OCI-LY3 (cell line): Measurements from ENCODE around the gene CDH23.

Experiments
- H2AFZ ChIP-seq: fragments of 200-600, 300-600 bp; shearing (Covaris generic); 2 replicates; pipeline ENCODE4 v1.6.0; 2014; ENCODE audit warnings: antibody characterized with exemption, low read depth, low read length
- H3K27ac ChIP-seq: fragments of 200-600, 300-600 bp; sonication (generic); 2 replicates; pipeline ENCODE4 v1.5.1; 2014; ENCODE audit warnings: mild to moderate bottlenecking, low read length, moderate library complexity, mixed read lengths
- H3K27me3 ChIP-seq: fragments of 200-600, 300-600 bp; sonication (generic); 2 replicates; pipeline ENCODE4 v1.6.1; 2014; ENCODE audit warnings: low read depth, low read length, mixed read lengths
- H3K36me3 ChIP-seq: fragments of 200-600, 300-600 bp; sonication (generic); replicated peaks from 2 replicates; pipeline ENCODE3; 2014; ENCODE audit warnings: low read depth, low read length, mixed read lengths
- H3K4me1 ChIP-seq: fragments of 300-600, 200-600 bp; sonication (generic); 2 replicates; pipeline ENCODE4 v1.6.1; 2014; ENCODE audit warnings: low read length, mixed read lengths
- H3K4me2 ChIP-seq: fragments of 200-600, 300-600 bp; sonication (generic); 2 replicates; pipeline ENCODE4 v1.6.1; 2014; ENCODE audit warnings: low read length, mixed read lengths
- H3K4me3 ChIP-seq: fragments of 300-600, 200-600 bp; sonication (generic); 2 replicates; pipeline ENCODE4 v1.5.1; 2014; ENCODE audit warnings: antibody characterized with exemption, mild to moderate bottlenecking, low read length, moderate library complexity
- H3K79me2 ChIP-seq: fragments of 300-600, 200-600 bp; shearing (Covaris generic); 2 replicates; pipeline ENCODE4 v1.6.1; 2014; ENCODE audit warnings: mild to moderate bottlenecking, low read length, mixed read lengths
- H3K9ac ChIP-seq: fragments of 300-600, 200-600 bp; shearing (Covaris generic); 2 replicates; pipeline ENCODE4 v1.6.0; 2014; ENCODE audit warnings: mild to moderate bottlenecking, low read length, moderate library complexity
- H3K9me3 ChIP-seq: fragments of 200-600, 300-600 bp; shearing (Covaris generic); 2 replicates; pipeline ENCODE4 v1.6.1; 2014; ENCODE audit warnings: low read length, mixed read lengths; ENCODE audit not compliant: insufficient read depth
- H4K20me1 ChIP-seq: fragments of 200-600, 300-600 bp; sonication (generic); 2 replicates; pipeline ENCODE4 v1.6.1; 2016; ENCODE audit warnings: low read length, mixed read lengths; ENCODE audit not compliant: insufficient read depth
- CTCF ChIP-seq: fragments of 200-600, 300-600 bp; sonication (generic); IDR thresholded peaks from 2 replicates; pipeline ENCODE4 v1.5.1; 2014; ENCODE audit warnings: antibody characterized with exemption, low read length, low read depth
- EZH2phosphoT487 ChIP-seq: fragments of 200-600 bp; shearing (Covaris generic); IDR thresholded peaks from 2 replicates; pipeline ENCODE4 v1.6.1; 2018; ENCODE audit warnings: antibody characterized with exemption, mixed run types, low read depth

Gene CDH23

DNA sequence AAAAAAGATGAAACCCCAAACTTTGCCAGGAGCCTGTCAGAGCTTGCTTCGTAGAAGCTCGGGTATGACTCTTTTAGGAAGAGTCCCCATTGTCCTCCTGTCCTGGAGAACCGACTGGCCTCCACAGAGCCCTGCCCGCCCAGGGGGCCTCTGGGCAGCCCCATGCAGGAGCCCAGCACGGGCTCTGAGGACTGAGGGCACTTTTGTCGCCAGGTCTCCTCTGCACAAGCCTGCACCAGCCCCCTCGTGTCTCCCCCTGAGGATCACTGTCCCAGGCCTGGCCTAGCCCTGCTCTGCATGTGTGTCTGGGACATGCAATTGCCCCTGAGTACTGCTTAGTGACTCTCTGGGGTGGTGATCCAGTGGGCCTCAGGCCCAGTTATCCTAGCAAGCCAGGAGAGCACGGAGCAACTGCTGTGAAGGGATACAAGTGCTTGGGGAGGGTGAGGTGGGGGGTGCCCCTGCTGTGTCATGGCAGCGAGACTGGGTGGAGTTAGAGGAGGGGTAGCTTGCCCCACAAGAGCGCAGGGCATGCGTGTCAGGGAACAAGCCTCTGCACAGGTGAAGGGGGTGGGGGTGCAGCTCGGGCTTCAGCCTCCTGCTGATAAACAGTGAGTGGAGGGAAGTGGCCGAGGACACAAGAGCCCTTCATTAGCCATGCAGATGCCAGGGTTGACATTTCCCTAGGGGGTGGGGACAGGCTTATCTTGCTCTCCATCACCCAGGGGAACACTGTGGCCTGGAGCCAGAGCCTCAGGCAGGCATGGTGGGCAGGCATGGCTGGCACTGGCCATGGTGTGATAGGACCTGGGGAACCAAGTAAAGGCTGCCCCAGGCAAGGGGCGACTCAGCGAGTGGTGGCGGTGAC lies 179.4 kb downstream of the CDH23 start:
- H4K20me1 ChIP-seq: no peaks in the 10 kb centered on the region
- H3K27ac ChIP-seq: no peak overlapping the region
- H3K4me2 ChIP-seq: no peak overlapping the region
- H3K4me3 ChIP-seq: no peak overlapping the region
- TF ChIP-seq CTCF: no peak
- TF ChIP-seq EZH2phosphoT487: no peak
- no peaks in the 10 kb centered on the region for H3K27me3 ChIP-seq
- H3K9ac ChIP-seq: no peak overlapping the region
- H3K9me3 ChIP-seq: no peaks in the 10 kb centered on the region
- no peaks in the 10 kb centered on the region for H3K36me3 ChIP-seq
- H3K4me1 ChIP-seq: no peaks in the 10 kb centered on the region
- H3K79me2 ChIP-seq: no peaks in the 10 kb centered on the region
- no peak overlapping the region for H2AFZ ChIP-seq

GRCh38 chr10:71576842-71577241 lies 180.1 kb downstream of the CDH23 start:
- no peak overlapping the region for H2AFZ ChIP-seq
- no peak overlapping the region for H3K4me2 ChIP-seq
- H3K9me3 ChIP-seq: no peaks in the 10 kb centered on the region
- no peaks in the 10 kb centered on the region for H3K27me3 ChIP-seq
- no peaks in the 10 kb centered on the region for H3K4me1 ChIP-seq
- no peak overlapping the region for H3K4me3 ChIP-seq
- H4K20me1 ChIP-seq: no peaks in the 10 kb centered on the region
- no peak overlapping the region for H3K27ac ChIP-seq
- no peaks in the 10 kb centered on the region for H3K36me3 ChIP-seq
- no peaks in the 10 kb centered on the region for H3K79me2 ChIP-seq
- TF ChIP-seq EZH2phosphoT487: no peak
- no peak for TF ChIP-seq CTCF
- H3K9ac ChIP-seq: no peak overlapping the region

GRCh38 chr10:71577345-71577744 lies 180.6 kb downstream of the CDH23 start:
- Histone ChIP-seq H3K27me3 (no peaks in the 10 kb centered on the region), H3K4me2 (no peak overlapping the region), H3K27ac (no peak overlapping the region), H3K4me1 (no peaks in the 10 kb centered on the region), H3K4me3 (no peak overlapping the region), H2AFZ (no peak overlapping the region), H3K9me3 (no peaks in the 10 kb centered on the region), H4K20me1 (no peaks in the 10 kb centered on the region), H3K36me3 (no peaks in the 10 kb centered on the region), H3K9ac (no peak overlapping the region), H3K79me2 (no peaks in the 10 kb centered on the region)
- no peak for TF ChIP-seq EZH2phosphoT487
- TF ChIP-seq CTCF: no peak

DNA sequence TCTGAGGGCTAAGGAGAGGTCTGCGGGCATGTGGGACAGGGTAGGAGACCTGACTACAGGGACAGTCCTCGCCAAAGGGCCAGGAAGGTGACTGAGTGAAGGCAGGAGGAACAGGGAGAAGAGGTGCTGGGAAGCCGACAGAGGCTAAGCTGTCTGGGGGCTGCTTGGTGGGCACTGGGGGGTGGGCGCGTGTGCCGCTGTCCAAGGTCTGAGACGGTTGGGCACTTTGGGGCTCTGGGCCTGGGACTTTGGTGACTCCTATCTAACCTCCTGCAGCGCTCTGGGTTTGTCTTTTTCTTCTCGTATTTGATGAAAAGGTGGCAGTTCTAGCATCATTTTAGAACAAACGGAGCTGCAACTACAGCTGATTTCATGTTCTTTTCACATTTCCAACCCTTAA lies 181.3 kb downstream of the CDH23 start:
- Histone ChIP-seq H3K9ac (no peak overlapping the region), H3K4me1 (no peaks in the 10 kb centered on the region), H3K9me3 (no peaks in the 10 kb centered on the region), H3K4me2 (no peak overlapping the region), H2AFZ (no peak overlapping the region), H3K27ac (no peak overlapping the region), H3K4me3 (no peak overlapping the region), H4K20me1 (no peaks in the 10 kb centered on the region), H3K79me2 (no peaks in the 10 kb centered on the region), H3K36me3 (no peaks in the 10 kb centered on the region), H3K27me3 (no peaks in the 10 kb centered on the region)
- TF ChIP-seq CTCF (no peak), EZH2phosphoT487 (no peak)
